ENCODE measurements around the gene UGT1A4.

DNA sequence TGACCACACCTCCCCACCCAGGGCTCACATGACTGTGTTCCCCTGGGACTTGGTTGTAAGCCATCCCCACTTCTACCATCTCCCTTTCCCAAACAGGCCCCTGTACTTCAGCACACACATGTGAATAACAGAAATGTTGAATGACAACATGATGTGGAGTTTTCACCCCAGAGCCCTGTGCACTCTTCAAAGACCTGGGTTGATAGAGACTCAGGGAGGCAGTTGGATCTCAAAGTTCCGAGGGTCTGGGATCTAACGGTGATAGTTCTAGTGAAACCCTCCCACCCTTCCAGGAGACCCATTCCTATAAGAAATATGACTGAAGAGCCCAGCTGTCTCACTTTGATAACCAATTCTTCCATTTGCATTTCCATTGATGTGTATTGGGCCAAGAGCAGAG, 59.5 kb downstream of the UGT1A4 start, which contains the start of gene MROH2A:
- TF ChIP-seq POLR2AphosphoS5 (IDR thresholded peaks at IDR 0.05; ENCODE audit: low read depth, low read length) (no peak), TAF1 (IDR thresholded peaks at IDR 0.05; ENCODE audit: borderline replicate concordance, insufficient read depth, low read length) (no peak), FOXP2 (optimal IDR thresholded peaks at IDR 0.05; ENCODE audit: borderline replicate concordance, extremely low read depth, extremely low read length, insufficient read depth) (no peak), SIN3A (IDR thresholded peaks at IDR 0.05; ENCODE audit: borderline replicate concordance, insufficient read depth, low read length) (no peak)
- TF ChIP-seq, protein P1, sequence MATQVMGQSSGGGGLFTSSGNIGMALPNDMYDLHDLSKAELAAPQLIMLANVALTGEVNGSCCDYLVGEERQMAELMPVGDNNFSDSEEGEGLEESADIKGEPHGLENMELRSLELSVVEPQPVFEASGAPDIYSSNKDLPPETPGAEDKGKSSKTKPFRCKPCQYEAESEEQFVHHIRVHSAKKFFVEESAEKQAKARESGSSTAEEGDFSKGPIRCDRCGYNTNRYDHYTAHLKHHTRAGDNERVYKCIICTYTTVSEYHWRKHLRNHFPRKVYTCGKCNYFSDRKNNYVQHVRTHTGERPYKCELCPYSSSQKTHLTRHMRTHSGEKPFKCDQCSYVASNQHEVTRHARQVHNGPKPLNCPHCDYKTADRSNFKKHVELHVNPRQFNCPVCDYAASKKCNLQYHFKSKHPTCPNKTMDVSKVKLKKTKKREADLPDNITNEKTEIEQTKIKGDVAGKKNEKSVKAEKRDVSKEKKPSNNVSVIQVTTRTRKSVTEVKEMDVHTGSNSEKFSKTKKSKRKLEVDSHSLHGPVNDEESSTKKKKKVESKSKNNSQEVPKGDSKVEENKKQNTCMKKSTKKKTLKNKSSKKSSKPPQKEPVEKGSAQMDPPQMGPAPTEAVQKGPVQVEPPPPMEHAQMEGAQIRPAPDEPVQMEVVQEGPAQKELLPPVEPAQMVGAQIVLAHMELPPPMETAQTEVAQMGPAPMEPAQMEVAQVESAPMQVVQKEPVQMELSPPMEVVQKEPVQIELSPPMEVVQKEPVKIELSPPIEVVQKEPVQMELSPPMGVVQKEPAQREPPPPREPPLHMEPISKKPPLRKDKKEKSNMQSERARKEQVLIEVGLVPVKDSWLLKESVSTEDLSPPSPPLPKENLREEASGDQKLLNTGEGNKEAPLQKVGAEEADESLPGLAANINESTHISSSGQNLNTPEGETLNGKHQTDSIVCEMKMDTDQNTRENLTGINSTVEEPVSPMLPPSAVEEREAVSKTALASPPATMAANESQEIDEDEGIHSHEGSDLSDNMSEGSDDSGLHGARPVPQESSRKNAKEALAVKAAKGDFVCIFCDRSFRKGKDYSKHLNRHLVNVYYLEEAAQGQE (IDR thresholded peaks at IDR 0.05; ENCODE audit: insufficient read depth in 1 of 2, low read depth in 2 of 2, low read length in 2 of 2) = no peak

Data from PFSK-1 (cell line).